ENCODE results near the gene PPIC.

PPIC gene

GRCh38 chr5:123036391-123037103 is at the start of gene PPIC:
Gene PPIC (minus strand): TSS chr5:123036725. CDS start chr5:123036625, 100 bp downstream.
- H3K9me3 Mint-ChIP-seq: no peaks in the 10 kb centered on the region
- H3K4me3 Mint-ChIP-seq: peak within 1 kb of the TSS; percentile 86 to 87 (median 86)
- H3K27me3 Mint-ChIP-seq (ENCODE audit: low read depth): peaks cover 60% of the 10 kb centered on the region
- H3K36me3 Mint-ChIP-seq (ENCODE audit: low read depth): no peaks in the 10 kb centered on the region
- peaks cover 12% of the 10 kb centered on the region for H3K4me1 Mint-ChIP-seq
- H3K27ac Mint-ChIP-seq: peak within 1 kb of the TSS in 2 of 3 experiments; percentile 21 to 31
- TF ChIP-seq CTCF (IDR thresholded peaks at IDR 0.05; ENCODE audit: unreplicated experiment in 3 of 3): no peak

GRCh38 chr5:123085638-123086286 is 49.2 kb upstream of the PPIC start:
- Mint-ChIP-seq H3K4me1 (peaks cover 27% of the 10 kb centered on the region), H3K36me3 (ENCODE audit: low read depth) (no peaks in the 10 kb centered on the region), H3K9me3 (no peaks in the 10 kb centered on the region), H3K27ac (no peak overlapping the region), H3K4me3 (peak overlapping the region in 2 of 3 experiments; percentile 19 to 29), H3K27me3 (ENCODE audit: low read depth) (peaks cover 99% of the 10 kb centered on the region)
- TF ChIP-seq CTCF (IDR thresholded peaks at IDR 0.05; ENCODE audit: unreplicated experiment in 3 of 3): no peak

- TF ChIP-seq CTCF (IDR thresholded peaks at IDR 0.05; ENCODE audit: unreplicated experiment in 3 of 3): no peak
- Mint-ChIP-seq H3K9me3 (no peaks in the 10 kb centered on the region), H3K27me3 (ENCODE audit: low read depth) (peaks cover 100% of the 10 kb centered on the region), H3K4me1 (peaks cover 27% of the 10 kb centered on the region), H3K36me3 (ENCODE audit: low read depth) (no peaks in the 10 kb centered on the region), H3K4me3 (peak overlapping the region in 1 of 3 experiments; percentile 29), H3K27ac (no peak overlapping the region)
Observed at GRCh38 chr5:123084730-123085605, 48.4 kb upstream of the PPIC start.

GRCh38 chr5:123083298-123083697 is 46.8 kb upstream of the PPIC start:
- no peaks in the 10 kb centered on the region for H3K36me3 Mint-ChIP-seq (ENCODE audit: low read depth)
- peaks cover 22% of the 10 kb centered on the region for H3K4me1 Mint-ChIP-seq
- H3K4me3 Mint-ChIP-seq: no peak overlapping the region

GRCh38 chr5:123080215-123080614 is 43.7 kb upstream of the PPIC start:
- no peak for TF ChIP-seq CTCF (IDR thresholded peaks at IDR 0.05; ENCODE audit: unreplicated experiment in 3 of 3)
- H3K4me1 Mint-ChIP-seq: no peaks in the 10 kb centered on the region
- no peak overlapping the region for H3K4me3 Mint-ChIP-seq
- peaks cover 84% of the 10 kb centered on the region for H3K27me3 Mint-ChIP-seq (ENCODE audit: low read depth)
- H3K36me3 Mint-ChIP-seq (ENCODE audit: low read depth): no peaks in the 10 kb centered on the region
- no peaks in the 10 kb centered on the region for H3K9me3 Mint-ChIP-seq
- H3K27ac Mint-ChIP-seq: no peak overlapping the region

More at GRCh38 chr5:123083298-123083697, 46.8 kb upstream of the PPIC start:
- TF ChIP-seq CTCF (IDR thresholded peaks at IDR 0.05; ENCODE audit: unreplicated experiment in 3 of 3): no peak
- Mint-ChIP-seq H3K27me3 (ENCODE audit: low read depth) (peaks cover 96% of the 10 kb centered on the region), H3K27ac (no peak overlapping the region), H3K9me3 (no peaks in the 10 kb centered on the region)
